ENCODE results near the gene ZNF467.

Gene ZNF467

GRCh38 chr7:149727053-149727898 is 46.1 kb downstream of the ZNF467 start:
- DNase-seq (ENCODE audit: low read depth): no peak

GRCh38 chr7:149725916-149726315 is 47.5 kb downstream of the ZNF467 start:
- no peak for DNase-seq (ENCODE audit: low read depth)

GRCh38 chr7:149725426-149725821 is 48.0 kb downstream of the ZNF467 start:
- no peak for DNase-seq (ENCODE audit: low read depth)

GRCh38 chr7:149724661-149725425 is 48.5 kb downstream of the ZNF467 start:
- no peak for DNase-seq (ENCODE audit: low read depth)

- DNase-seq (ENCODE audit: low read depth): no peak
Observed at GRCh38 chr7:149723795-149724495, 49.4 kb downstream of the ZNF467 start.

GRCh38 chr7:149723082-149723767 is 50.2 kb downstream of the ZNF467 start:
- no peak for DNase-seq (ENCODE audit: low read depth)

GRCh38 chr7:149722356-149722957 is 50.9 kb downstream of the ZNF467 start:
- no peak for DNase-seq (ENCODE audit: low read depth)

GRCh38 chr7:149721084-149721601 is 52.2 kb downstream of the ZNF467 start:
- no peak for DNase-seq (ENCODE audit: low read depth)

GRCh38 chr7:149720372-149721083 is 52.9 kb downstream of the ZNF467 start:
- no peak for DNase-seq (ENCODE audit: low read depth)

GRCh38 chr7:149719912-149720335 is 53.5 kb downstream of the ZNF467 start:
- DNase-seq (ENCODE audit: low read depth): no peak

- DNase-seq (ENCODE audit: low read depth): no peak
Observed at GRCh38 chr7:149719050-149719899, 54.1 kb downstream of the ZNF467 start.

GRCh38 chr7:149718730-149719049 is 54.7 kb downstream of the ZNF467 start:
- no peak for DNase-seq (ENCODE audit: low read depth)

GRCh38 chr7:149717481-149717880 is 55.9 kb downstream of the ZNF467 start:
- no peak for DNase-seq (ENCODE audit: low read depth)

- DNase-seq (ENCODE audit: low read depth): no peak
Observed at GRCh38 chr7:149716932-149717307, 56.5 kb downstream of the ZNF467 start.

GRCh38 chr7:149716007-149716931 is 57.1 kb downstream of the ZNF467 start:
- no peak for DNase-seq (ENCODE audit: low read depth)

- no peak for DNase-seq (ENCODE audit: low read depth)
Observed at GRCh38 chr7:149715476-149715875, 57.9 kb downstream of the ZNF467 start.

GRCh38 chr7:149714910-149715471 is 58.4 kb downstream of the ZNF467 start:
- DNase-seq (ENCODE audit: low read depth): peak; percentile 32
